A549 (cell line): ENCODE measurements around the gene SHKBP1. TPM values are rescaled to one million over a fixed set of nuclear protein-coding genes. Genes with fewer than 3 reads are reported as not detected.

ENCODE experiments used
- ATAC-seq, 2 experiments: fragments of 200-7000 bp in 1 of 2; fragments of >200 bp in 1 of 2; cut with Nextera tagmentation in 1 of 2; cut with Tn5 transposase in 1 of 2; 3 replicates each; pipeline versions ENCODE4 v1.8.0 to v1.9.1; 2018 to 2020; ENCODE audit warnings: mild to moderate bottlenecking in 1 of 2, moderate library complexity in 1 of 2
- CTCF ChIA-PET: fragments of 300-600 bp; sonication (Branson Sonifier 250); formaldehyde crosslinking; extraction: SDS; loops from one replicate; lab custom pipeline; 2021; ENCODE audit warnings: antibody characterized with exemption, inconsistent platforms; lab: Yijun Ruan, JAX
- POLR2A ChIA-PET: fragments of 350-600 bp; formaldehyde crosslinking; extraction: SDS; loops from one replicate; lab custom pipeline; 2021; ENCODE audit warnings: antibody characterized with exemption, inconsistent platforms; lab: Yijun Ruan, JAX
- DNase-seq, 2 experiments: peaks; one replicate each; pipeline versions ENCODE4 v3.0.0 to v3.0.0-alpha.2; 2011 to 2016; ENCODE audit warnings: low read depth in 1 of 2, low spot score in 1 of 2
- FAIRE-seq: peaks from 2 replicates; lab custom pipeline; 2011; peaks lifted over from hg19 to GRCh38; lab: Jason Lieb, UNC
- H3K27ac ChIP-seq, 2 experiments: fragments of >200 bp; sonication (Bioruptor Twin); formaldehyde crosslinking; 3 replicates each; pipeline ENCODE4 v1.5.1; 2016 to 2017
- H3K4me1 ChIP-seq: fragments of >200 bp; sonication (Bioruptor Twin); formaldehyde crosslinking; 3 replicates; pipeline ENCODE4 v1.6.1; 2016
- H3K4me2 ChIP-seq: fragments of >200 bp; sonication (Bioruptor Twin); formaldehyde crosslinking; 3 replicates; pipeline ENCODE4 v1.6.1; 2016
- H3K4me3 ChIP-seq: fragments of >200 bp; sonication (Bioruptor Twin); formaldehyde crosslinking; 3 replicates; pipeline ENCODE4 v1.5.1; 2016
- H3K9me3 ChIP-seq: fragments of >200 bp; sonication (Bioruptor Twin); formaldehyde crosslinking; 3 replicates; pipeline ENCODE4 v1.6.1; 2016
- EHMT2 ChIP-seq: fragments of 200-600 bp; sonication (generic); IDR thresholded peaks from 2 replicates; pipeline ENCODE4 v1.6.1; 2016; ENCODE audit warnings: antibody characterized with exemption, low read depth, mild to moderate bottlenecking, moderate library complexity
- FOSB ChIP-seq: fragments of 250-450 bp; sonication (Bioruptor Pico); IDR thresholded peaks from 2 replicates; pipeline ENCODE4 v1.5.0; 2020; ENCODE audit warnings: mild to moderate bottlenecking, moderate library complexity
- KDM1A ChIP-seq: fragments of 200-600 bp; sonication (generic); IDR thresholded peaks from 2 replicates; pipeline ENCODE4 v1.6.1; 2016; ENCODE audit warnings: low read depth, mild to moderate bottlenecking
- MAFK ChIP-seq: fragments of 450-650 bp; IDR thresholded peaks from 2 replicates; pipeline ENCODE4 v1.6.1; 2014; ENCODE audit not compliant: partially characterized antibody
- PBX3 ChIP-seq: IDR thresholded peaks from 2 replicates; pipeline ENCODE4 v1.6.1; 2012
- RCOR1 ChIP-seq: fragments of 150-350 bp; IDR thresholded peaks from 2 replicates; pipeline ENCODE4 v1.6.1; 2014; ENCODE audit warnings: antibody characterized with exemption, low read length, low read depth
- SMC3 ChIP-seq: fragments of >200 bp; sonication (Bioruptor Twin); formaldehyde crosslinking; IDR thresholded peaks from 3 replicates; pipeline ENCODE4 v1.6.1; 2018; ENCODE audit warnings: inconsistent platforms
- SREBF2 ChIP-seq: fragments of 450-650 bp; IDR thresholded peaks from 2 replicates; pipeline ENCODE4 v1.6.1; 2014; ENCODE audit warnings: mild to moderate bottlenecking, moderate library complexity
- ZFP36 ChIP-seq: fragments of 450-650 bp; IDR thresholded peaks from 2 replicates; pipeline ENCODE4 v1.6.1; 2014; ENCODE audit warnings: borderline replicate concordance; ENCODE audit not compliant: partially characterized antibody
- ZSCAN20 ChIP-seq: fragments of 250-450 bp; sonication (Bioruptor Pico); IDR thresholded peaks from 2 replicates; pipeline ENCODE4 v1.8.0; 2022; ENCODE audit warnings: mild to moderate bottlenecking, moderate library complexity
- WGBS: methylation state at CpG from one replicate; pipeline ENCODE4 v1.1.6; 2017; ENCODE audit errors: missing lambda C conversion rate; 5-methylcytosine and 5-hydroxymethylcytosine counted together
- polyA plus RNA-seq, 4 experiments: library from polyadenylated mRNA; depleted of rRNA in 3 of 4; stranded (reverse); fragments of >200 nt; fragmentation: RNase III in 1 of 4; extraction: RNeasy Plus Mini Kit Qiagen cat#74134 plus additional on column Dnase treatment in 1 of 4; gene quantifications; 2 replicates in 3 of 4; 3 replicates in 1 of 4; pipeline ENCODE4 v1.2.3, GENCODE V29; 2011 to 2017

Gene SHKBP1
- polyA plus RNA-seq, 2 of the 4 experiments (the other 2 are of a cell fraction) = 75.2 to 123 TPM

- no peak for DNase-seq
- peaks cover 26% of the 10 kb centered on the region for H3K4me1 ChIP-seq
- no peaks in the 10 kb centered on the region for H3K9me3 ChIP-seq
- no peak overlapping the region for H3K4me2 ChIP-seq
- no peak overlapping the region for H3K4me3 ChIP-seq
- TF ChIP-seq SMC3 (no peak), ZFP36 (no peak), PBX3 (no peak), RCOR1 (no peak), KDM1A (no peak), EHMT2 (no peak), MAFK (no peak), FOSB (CRISPR knock-in tag) (no peak)
- POLR2A ChIA-PET = no interaction called here
- CTCF ChIA-PET = interaction anchor here (0.7 to 14.9 kb wide), 6 partner anchors 14 to 83 kb away, joined by 3 to 423 read pairs (median 10); partner anchors contain the start of gene LTBP4
- WGBS = 91% methylated on average over 6 of the region's 6 CpGs
- H3K27ac ChIP-seq = peak overlapping the region in 1 of 2 experiments; percentile 45; a peak in 2 of 6 replicates
- no peak for ATAC-seq
- FAIRE-seq = no peak
Measured at GRCh38 chr19:40639638-40639982, 62.9 kb downstream of the SHKBP1 start.

GRCh38 chr19:40640744-40641143 lies 64.1 kb downstream of the SHKBP1 start:
- 12% methylated on average over 5 of the region's 5 CpGs for WGBS
- Histone ChIP-seq H3K4me1 (peaks cover 34% of the 10 kb centered on the region), H3K9me3 (no peaks in the 10 kb centered on the region), H3K4me2 (peak overlapping the region; percentile 62), H3K27ac (peak overlapping the region; percentile 72 to 84), H3K4me3 (no peak overlapping the region)
- no peak for TF ChIP-seq ZSCAN20 (CRISPR knock-in tag)
- no peak for TF ChIP-seq SREBF2
- no peak for TF ChIP-seq KDM1A
- DNase-seq (peak in 1 of 2 experiments; percentile 70), ATAC-seq (peak; percentile 53 to 64), FAIRE-seq (no peak)
- CTCF ChIA-PET = interaction anchor here (1.2 to 14.9 kb wide), 4 partner anchors 12 to 36 kb away, joined by 3 to 423 read pairs (median 207); partner anchors contain the start of gene LTBP4
- POLR2A ChIA-PET = no interaction called here

Other genes with a start within 250 kb of the SHKBP1 start
- 32.8 and 39.8 TPM in 2 replicates for gene C19orf47, start 228.5 kb upstream of the SHKBP1 start, polyA plus RNA-seq (2011; rRNA removed)
- gene C19orf47, start 228.5 kb upstream of the SHKBP1 start, polyA plus RNA-seq (2017; fragmentation: RNase III; extraction: RNeasy Plus Mini Kit Qiagen cat#74134 plus additional on column Dnase treatment) = 22.1 to 25.7 TPM (median 25.2 TPM) in 3 replicates
- gene PLD3, start 228.2 kb upstream of the SHKBP1 start, polyA plus RNA-seq (2011; rRNA removed) = 290 and 350 TPM in 2 replicates
- gene PLD3, start 228.2 kb upstream of the SHKBP1 start, polyA plus RNA-seq (2017; fragmentation: RNase III; extraction: RNeasy Plus Mini Kit Qiagen cat#74134 plus additional on column Dnase treatment) = 215 to 283 TPM (median 265 TPM) in 3 replicates
- 0.18 and 0.19 TPM in 2 replicates for gene HIPK4, start 186.7 kb upstream of the SHKBP1 start, polyA plus RNA-seq (2011; rRNA removed)
- gene HIPK4, start 186.7 kb upstream of the SHKBP1 start, polyA plus RNA-seq (2017; fragmentation: RNase III; extraction: RNeasy Plus Mini Kit Qiagen cat#74134 plus additional on column Dnase treatment) = 0.20 to 0.25 TPM (median 0.24 TPM) in 3 replicates
- gene PRX, start 163.5 kb upstream of the SHKBP1 start, polyA plus RNA-seq (2011; rRNA removed) = 1.5 and 1.6 TPM in 2 replicates
- gene PRX, start 163.5 kb upstream of the SHKBP1 start, polyA plus RNA-seq (2017; fragmentation: RNase III; extraction: RNeasy Plus Mini Kit Qiagen cat#74134 plus additional on column Dnase treatment) = 1.3 to 1.8 TPM (median 1.8 TPM) in 3 replicates
- gene SERTAD1, start 150.9 kb upstream of the SHKBP1 start, polyA plus RNA-seq (2011; rRNA removed) = 10.0 and 10.7 TPM in 2 replicates
- 12.5 to 14.9 TPM (median 13.6 TPM) in 3 replicates for gene SERTAD1, start 150.9 kb upstream of the SHKBP1 start, polyA plus RNA-seq (2017; fragmentation: RNase III; extraction: RNeasy Plus Mini Kit Qiagen cat#74134 plus additional on column Dnase treatment)
- gene SERTAD3, start 132.5 kb upstream of the SHKBP1 start, polyA plus RNA-seq (2011; rRNA removed) = 40.2 and 41.7 TPM in 2 replicates
- 35.5 to 41.2 TPM (median 39.7 TPM) in 3 replicates for gene SERTAD3, start 132.5 kb upstream of the SHKBP1 start, polyA plus RNA-seq (2017; fragmentation: RNase III; extraction: RNeasy Plus Mini Kit Qiagen cat#74134 plus additional on column Dnase treatment)
- 202 and 241 TPM in 2 replicates for gene BLVRB, start 111.1 kb upstream of the SHKBP1 start, polyA plus RNA-seq (2011; rRNA removed)
- 280 to 298 TPM (median 296 TPM) in 3 replicates for gene BLVRB, start 111.1 kb upstream of the SHKBP1 start, polyA plus RNA-seq (2017; fragmentation: RNase III; extraction: RNeasy Plus Mini Kit Qiagen cat#74134 plus additional on column Dnase treatment)
- gene SPTBN4, start 109.9 kb upstream of the SHKBP1 start, polyA plus RNA-seq (2011; rRNA removed) = 1.4 and 2.2 TPM in 2 replicates
- 1.2 to 2.0 TPM (median 1.4 TPM) in 3 replicates for gene SPTBN4, start 109.9 kb upstream of the SHKBP1 start, polyA plus RNA-seq (2017; fragmentation: RNase III; extraction: RNeasy Plus Mini Kit Qiagen cat#74134 plus additional on column Dnase treatment)
- gene LTBP4, start 24.5 kb downstream of the SHKBP1 start, polyA plus RNA-seq (2011; rRNA removed) = 23.1 and 32.0 TPM in 2 replicates
- 37.7 to 51.1 TPM (median 43.2 TPM) in 3 replicates for gene LTBP4, start 24.5 kb downstream of the SHKBP1 start, polyA plus RNA-seq (2017; fragmentation: RNase III; extraction: RNeasy Plus Mini Kit Qiagen cat#74134 plus additional on column Dnase treatment)
- gene NUMBL, start 113.8 kb downstream of the SHKBP1 start, polyA plus RNA-seq (2011; rRNA removed) = 19.4 and 21.1 TPM in 2 replicates
- gene NUMBL, start 113.8 kb downstream of the SHKBP1 start, polyA plus RNA-seq (2017; fragmentation: RNase III; extraction: RNeasy Plus Mini Kit Qiagen cat#74134 plus additional on column Dnase treatment) = 26.6 to 29.7 TPM (median 28.7 TPM) in 3 replicates
- 43.9 and 47.2 TPM in 2 replicates for gene COQ8B, start 140.0 kb downstream of the SHKBP1 start, polyA plus RNA-seq (2011; rRNA removed)
- 55.3 to 64.9 TPM (median 63.6 TPM) in 3 replicates for gene COQ8B, start 140.0 kb downstream of the SHKBP1 start, polyA plus RNA-seq (2017; fragmentation: RNase III; extraction: RNeasy Plus Mini Kit Qiagen cat#74134 plus additional on column Dnase treatment)
- gene ITPKC, start 140.2 kb downstream of the SHKBP1 start, polyA plus RNA-seq (2011; rRNA removed) = 6.5 and 8.7 TPM in 2 replicates
- gene ITPKC, start 140.2 kb downstream of the SHKBP1 start, polyA plus RNA-seq (2017; fragmentation: RNase III; extraction: RNeasy Plus Mini Kit Qiagen cat#74134 plus additional on column Dnase treatment) = 7.9 to 8.6 TPM (median 8.1 TPM) in 3 replicates
- gene ACTMAP, start 173.6 kb downstream of the SHKBP1 start, polyA plus RNA-seq (2011; rRNA removed) = 7.8 and 11.7 TPM in 2 replicates
- gene ACTMAP, start 173.6 kb downstream of the SHKBP1 start, polyA plus RNA-seq (2017; fragmentation: RNase III; extraction: RNeasy Plus Mini Kit Qiagen cat#74134 plus additional on column Dnase treatment) = 14.1 to 18.5 TPM (median 14.8 TPM) in 3 replicates
- 235 and 236 TPM in 2 replicates for gene SNRPA, start 174.3 kb downstream of the SHKBP1 start, polyA plus RNA-seq (2011; rRNA removed)
- gene SNRPA, start 174.3 kb downstream of the SHKBP1 start, polyA plus RNA-seq (2017; fragmentation: RNase III; extraction: RNeasy Plus Mini Kit Qiagen cat#74134 plus additional on column Dnase treatment) = 141 to 155 TPM (median 143 TPM) in 3 replicates
- not detected in 2 replicates for gene MIA, start 198.6 kb downstream of the SHKBP1 start, polyA plus RNA-seq (2011; rRNA removed)
- not detected in 3 replicates for gene MIA, start 198.6 kb downstream of the SHKBP1 start, polyA plus RNA-seq (2017; fragmentation: RNase III; extraction: RNeasy Plus Mini Kit Qiagen cat#74134 plus additional on column Dnase treatment)
- 20.7 and 25.0 TPM in 2 replicates for gene RAB4B, start 201.4 kb downstream of the SHKBP1 start, polyA plus RNA-seq (2011; rRNA removed)
- gene RAB4B, start 201.4 kb downstream of the SHKBP1 start, polyA plus RNA-seq (2017; fragmentation: RNase III; extraction: RNeasy Plus Mini Kit Qiagen cat#74134 plus additional on column Dnase treatment) = 17.1 to 23.3 TPM (median 22.9 TPM) in 3 replicates
- 34.7 and 45.5 TPM in 2 replicates for gene EGLN2, start 222.3 kb downstream of the SHKBP1 start, polyA plus RNA-seq (2011; rRNA removed)
- 79.2 to 81.4 TPM (median 80.3 TPM) in 3 replicates for gene EGLN2, start 222.3 kb downstream of the SHKBP1 start, polyA plus RNA-seq (2017; fragmentation: RNase III; extraction: RNeasy Plus Mini Kit Qiagen cat#74134 plus additional on column Dnase treatment)